HG03354 (cell line): ENCODE measurements around the gene HACE1.

Source experiments
- ATAC-seq: cut with Tn5 transposase; IDR thresholded peaks from one replicate; pipeline ENCODE4 v1.9.1; 2021; ENCODE audit warnings: mild to moderate bottlenecking; ENCODE audit not compliant: unreplicated experiment, poor library complexity, severe bottlenecking

The HACE1 gene

GRCh38 chr6:104700371-104701185 is 159.1 kb downstream of the HACE1 start:
- no peak for ATAC-seq

- ATAC-seq = no peak
Observed at GRCh38 chr6:104699593-104700329, 160.0 kb downstream of the HACE1 start.

- ATAC-seq = no peak
Observed at GRCh38 chr6:104698979-104699378, 160.7 kb downstream of the HACE1 start.

- ATAC-seq = no peak
Observed at GRCh38 chr6:104692008-104692407, 167.7 kb downstream of the HACE1 start.

- no peak for ATAC-seq
Observed at GRCh38 chr6:104689551-104690205, 170.0 kb downstream of the HACE1 start.

GRCh38 chr6:104688283-104688969 is 171.3 kb downstream of the HACE1 start:
- peak; percentile 63 for ATAC-seq

GRCh38 chr6:104686550-104687175 is 173.1 kb downstream of the HACE1 start:
- ATAC-seq = no peak

- ATAC-seq = no peak
Observed at GRCh38 chr6:104685871-104686549, 173.7 kb downstream of the HACE1 start.

- no peak for ATAC-seq
Observed at GRCh38 chr6:104684911-104685415, 174.8 kb downstream of the HACE1 start.

GRCh38 chr6:104683809-104684208 is 175.9 kb downstream of the HACE1 start:
- no peak for ATAC-seq

- ATAC-seq = peak; percentile 88
Observed at GRCh38 chr6:104682722-104683643, 176.7 kb downstream of the HACE1 start.

- ATAC-seq = no peak
Observed at GRCh38 chr6:104680539-104680938, 179.2 kb downstream of the HACE1 start.

GRCh38 chr6:104679971-104680370 is 179.7 kb downstream of the HACE1 start:
- no peak for ATAC-seq
